Gastroesophageal sphincter (tissue), 4 donors: ENCODE results near the gene ESR1. TPM values are rescaled to one million over a fixed set of nuclear protein-coding genes. Genes with fewer than 3 reads are reported as not detected.

ENCODE experiments used
- ATAC-seq: fragments of 150-250 bp; one replicate; pipeline ENCODE4 v1.9.1; 2016; ENCODE audit warnings: mild to moderate bottlenecking, moderate library complexity
- H3K27ac ChIP-seq, 4 donors: fragments of 200-600 bp; sonication (generic) in 3 of 4; 1 replicate in 3 of 4; 2 replicates in 1 of 4; pipeline ENCODE4 v1.5.1; 2016 to 2019
- H3K27me3 ChIP-seq: fragments of 200-600 bp; sonication (generic); one replicate; pipeline ENCODE4 v1.5.1; 2019
- H3K36me3 ChIP-seq, 2 donors: fragments of 200-600 bp; sonication (generic); one replicate each; pipeline ENCODE4 v1.5.1; 2019; ENCODE audit warnings: control low read depth in 1 of 2
- H3K4me1 ChIP-seq, 3 donors: fragments of 200-600 bp; sonication (generic); 1 replicate in 2 of 3; 2 replicates in 1 of 3; pipeline ENCODE4 v1.5.1; 2016 to 2019; ENCODE audit warnings: control low read depth in 2 of 3
- H3K4me3 ChIP-seq, 2 donors: fragments of 200-600 bp; sonication (generic); one replicate each; pipeline ENCODE4 v1.5.1; 2019; ENCODE audit warnings: mild to moderate bottlenecking in 1 of 2, moderate library complexity in 1 of 2
- H3K9me3 ChIP-seq, 3 donors: fragments of 200-600 bp; sonication (generic); one replicate each; pipeline ENCODE4 v1.5.1; 2017 to 2019; ENCODE audit warnings: control low read depth in 2 of 3
- CTCF ChIP-seq, 4 experiments: fragments of 200-600 bp in 2 of 4; fragments of 450-650 bp in 2 of 4; sonication (generic) in 1 of 4; IDR thresholded peaks; one replicate each; pipeline ENCODE4 v1.5.1; 2017 to 2019; ENCODE audit warnings: antibody characterized with exemption in 4 of 4, mild to moderate bottlenecking in 2 of 4, moderate library complexity in 2 of 4
- EP300 ChIP-seq: sonication (generic); formaldehyde crosslinking; IDR thresholded peaks from one replicate; pipeline ENCODE4 v1.6.1; 2017; ENCODE audit warnings: antibody characterized with exemption, mild to moderate bottlenecking
- POLR2A ChIP-seq, 2 donors: fragments of 450-650 bp; IDR thresholded peaks; one replicate each; pipeline ENCODE4 v1.6.1; 2017; ENCODE audit warnings: antibody characterized with exemption in 2 of 2, mild to moderate bottlenecking in 2 of 2, moderate library complexity in 1 of 2
- POLR2AphosphoS5 ChIP-seq: sonication (generic); formaldehyde crosslinking; IDR thresholded peaks from one replicate; pipeline ENCODE4 v1.6.1; 2017; ENCODE audit warnings: antibody characterized with exemption
- WGBS, 2 donors: methylation state at CpG; one replicate each; pipeline ENCODE4 v1.1.5; 2018; ENCODE audit warnings: low coverage in 1 of 2; 5-methylcytosine and 5-hydroxymethylcytosine counted together
- total RNA-seq, 4 donors: library from RNA; depleted of rRNA; stranded (reverse); fragments of >200 nt; gene quantifications; one replicate each; pipeline ENCODE4 v1.1.0, GENCODE V29; 2016

The ESR1 gene
- total RNA-seq, 4 donors from 2014 or later = 0.93 to 2.3 (median 0.97) TPM

- 79 to 92% methylated on average over 2 to 4 of the region's 4 CpGs for WGBS, 2 donors
- TF ChIP-seq POLR2A (IDR thresholded peaks at IDR 0.05) = no peak
- TF ChIP-seq POLR2AphosphoS5 = no peak
- no peak for TF ChIP-seq CTCF (IDR thresholded peaks at IDR 0.05)
- no peak for TF ChIP-seq EP300
- no peak for ATAC-seq
- no peak overlapping the region for H3K4me3 ChIP-seq
- H3K27me3 ChIP-seq = peaks cover 12% of the 10 kb centered on the region
- no peaks in the 10 kb centered on the region for H3K9me3 ChIP-seq
- H3K4me1 ChIP-seq = no peaks in the 10 kb centered on the region
- no peaks in the 10 kb centered on the region for H3K36me3 ChIP-seq
- no peak overlapping the region for H3K27ac ChIP-seq
These were observed 19.1 kb downstream of the ESR1 start for GRCh38 chr6:151826517-151827142.

GRCh38 chr6:151832710-151833109 is 25.2 kb downstream of the ESR1 start:
- H3K4me1 ChIP-seq = no peaks in the 10 kb centered on the region
- no peak for ATAC-seq
- H3K4me3 ChIP-seq = no peak overlapping the region
- 65 to 75% methylated on average over 1 to 3 of the region's 3 CpGs for WGBS, 2 donors
- H3K27me3 ChIP-seq = peaks cover 11% of the 10 kb centered on the region
- no peaks in the 10 kb centered on the region for H3K9me3 ChIP-seq
- no peak overlapping the region for H3K27ac ChIP-seq
- no peaks in the 10 kb centered on the region for H3K36me3 ChIP-seq
- TF ChIP-seq POLR2A (IDR thresholded peaks at IDR 0.05) (no peak), POLR2AphosphoS5 (no peak), EP300 (no peak), CTCF (IDR thresholded peaks at IDR 0.05) (no peak)

- Histone ChIP-seq H3K27ac (no peak overlapping the region), H3K4me3 (no peak overlapping the region), H3K9me3 (no peaks in the 10 kb centered on the region), H3K27me3 (peaks cover 11% of the 10 kb centered on the region), H3K4me1 (no peaks in the 10 kb centered on the region), H3K36me3 (no peaks in the 10 kb centered on the region)
- TF ChIP-seq EP300 (no peak), CTCF (IDR thresholded peaks at IDR 0.05) (no peak), POLR2A (IDR thresholded peaks at IDR 0.05) (no peak), POLR2AphosphoS5 (no peak)
- ATAC-seq = no peak
- 46 to 56% methylated on average over 3 to 4 of the region's 4 CpGs for WGBS, 2 donors
These were observed 27.9 kb downstream of the ESR1 start for GRCh38 chr6:151835396-151835795.

GRCh38 chr6:151837223-151837622 is 29.7 kb downstream of the ESR1 start:
- WGBS, 2 donors = 83 to 84% methylated on average over 3 to 5 of the region's 5 CpGs
- Histone ChIP-seq H3K36me3 (no peaks in the 10 kb centered on the region), H3K4me3 (no peak overlapping the region), H3K4me1 (no peaks in the 10 kb centered on the region), H3K27me3 (peaks cover 7% of the 10 kb centered on the region), H3K9me3 (no peaks in the 10 kb centered on the region), H3K27ac (no peak overlapping the region)
- no peak for ATAC-seq
- TF ChIP-seq EP300 = no peak
- TF ChIP-seq POLR2A (IDR thresholded peaks at IDR 0.05) = no peak
- no peak for TF ChIP-seq POLR2AphosphoS5
- TF ChIP-seq CTCF (IDR thresholded peaks at IDR 0.05) = no peak

GRCh38 chr6:151842816-151843215 is 35.3 kb downstream of the ESR1 start:
- H3K4me1 ChIP-seq = no peaks in the 10 kb centered on the region
- H3K27me3 ChIP-seq = no peaks in the 10 kb centered on the region
- TF ChIP-seq POLR2AphosphoS5 (no peak), CTCF (IDR thresholded peaks at IDR 0.05) (no peak), EP300 (no peak), POLR2A (IDR thresholded peaks at IDR 0.05) (no peak)
- no peak overlapping the region for H3K27ac ChIP-seq
- no peak overlapping the region for H3K4me3 ChIP-seq
- H3K36me3 ChIP-seq = no peaks in the 10 kb centered on the region
- no peak for ATAC-seq
- WGBS, 2 donors = 76 to 81% methylated on average over 2 of the region's 2 CpGs
- H3K9me3 ChIP-seq = no peaks in the 10 kb centered on the region
